H1 (cell line): ENCODE results near the gene CSRNP3. TPM values are rescaled to one million over a fixed set of nuclear protein-coding genes. Genes with fewer than 3 reads are reported as not detected.

Experiments
- CTCF ChIA-PET: fragments of 300-600 bp; sonication (Branson Sonifier 250); formaldehyde crosslinking; loops from one replicate; lab custom pipeline; 2021; ENCODE audit not compliant: partially characterized antibody; lab: Charles Lee
- POLR2A ChIA-PET: fragments of 300-600 bp; sonication (Branson Sonifier 250); formaldehyde crosslinking; loops from one replicate; lab custom pipeline; 2021; ENCODE audit warnings: inconsistent platforms; ENCODE audit not compliant: partially characterized antibody; lab: Charles Lee
- DNase-seq, 2 experiments: peaks; one replicate each; pipeline versions ENCODE4 v3.0.0 to v3.0.0-alpha.2; 2010 to 2022; ENCODE audit warnings: low spot score in 2 of 2, low read depth in 1 of 2, mixed read lengths in 1 of 2
- FAIRE-seq: peaks from 2 replicates; lab custom pipeline; 2011; peaks lifted over from hg19 to GRCh38; lab: Jason Lieb, UNC
- H2AFZ ChIP-seq: 2 replicates; pipeline ENCODE4 v1.8.1; 2012; ENCODE audit warnings: low read length, inconsistent platforms
- H2AK5ac ChIP-seq: 2 replicates; pipeline ENCODE4 v1.6.1; 2013; ENCODE audit warnings: low read depth, low read length
- H2BK120ac ChIP-seq: replicated peaks from 2 replicates; pipeline ENCODE3; 2013; ENCODE audit warnings: low read depth, low read length, inconsistent platforms
- H2BK12ac ChIP-seq: 2 replicates; pipeline ENCODE4 v1.6.1; 2013; ENCODE audit warnings: low read depth, low read length
- H2BK15ac ChIP-seq: 2 replicates; pipeline ENCODE4 v1.6.1; 2013; ENCODE audit warnings: low read length
- H2BK20ac ChIP-seq: 2 replicates; pipeline ENCODE4 v1.6.1; 2013; ENCODE audit warnings: low read length
- H2BK5ac ChIP-seq: 2 replicates; pipeline ENCODE4 v1.6.1; 2013; ENCODE audit warnings: low read depth, low read length
- H3K14ac ChIP-seq: 2 replicates; pipeline ENCODE4 v1.6.1; 2013; ENCODE audit warnings: inconsistent platforms; ENCODE audit not compliant: insufficient read length
- H3K18ac ChIP-seq: 2 replicates; pipeline ENCODE4 v1.6.1; 2013; ENCODE audit warnings: low read length; ENCODE audit errors: extremely low read depth
- H3K23ac ChIP-seq: 2 replicates; pipeline ENCODE4 v1.6.1; 2013; ENCODE audit warnings: inconsistent platforms; ENCODE audit not compliant: insufficient read length
- H3K23me2 ChIP-seq: 2 replicates; pipeline ENCODE4 v1.6.1; 2013; ENCODE audit warnings: low read depth, low read length
- H3K27ac ChIP-seq: 2 replicates; pipeline ENCODE4 v1.6.1; 2011; ENCODE audit warnings: low read depth, low read length, inconsistent platforms
- H3K27me3 ChIP-seq, 4 experiments: replicated peaks in 1 of 4; 1 replicate in 1 of 4; 2 replicates in 3 of 4; pipeline versions ENCODE4 v1.6.1 to v1.8.1; 2011 to 2013; ENCODE audit warnings: low read length in 3 of 4, mild to moderate bottlenecking in 3 of 4, inconsistent platforms in 2 of 4, mixed read lengths in 2 of 4, moderate library complexity in 1 of 4; ENCODE audit not compliant: control insufficient read depth in 3 of 4, insufficient read depth in 3 of 4; ENCODE audit errors: extremely low read depth in 1 of 4
- H3K36me3 ChIP-seq, 4 experiments: 2 replicates each; pipeline versions ENCODE4 v1.6.1 to v1.8.1; 2011 to 2013; ENCODE audit warnings: mild to moderate bottlenecking in 4 of 4, low read length in 3 of 4, moderate library complexity in 2 of 4, control low read depth in 1 of 4, inconsistent platforms in 1 of 4; ENCODE audit not compliant: insufficient read depth in 4 of 4, control insufficient read depth in 2 of 4
- H3K4ac ChIP-seq: replicated peaks from 2 replicates; pipeline ENCODE3; 2013; ENCODE audit warnings: low read length, low read depth, mixed read lengths, inconsistent platforms; ENCODE audit not compliant: insufficient read length
- H3K4me1 ChIP-seq, 4 experiments: replicated peaks in 1 of 4; 1 replicate in 1 of 4; 2 replicates in 3 of 4; pipeline versions ENCODE4 v1.6.1 to v1.8.1; 2011 to 2013; ENCODE audit warnings: low read length in 3 of 4, inconsistent platforms in 2 of 4, mixed read lengths in 1 of 4; ENCODE audit not compliant: insufficient read depth in 4 of 4, control insufficient read depth in 3 of 4
- H3K4me2 ChIP-seq, 2 experiments: 2 replicates each; pipeline versions ENCODE4 v1.6.1 to v1.8.1; 2011 to 2013; ENCODE audit warnings: low read depth in 2 of 2, low read length in 2 of 2, control low read depth in 1 of 2, inconsistent platforms in 1 of 2, mild to moderate bottlenecking in 1 of 2; ENCODE audit not compliant: insufficient read depth in 1 of 2
- H3K4me3 ChIP-seq, 4 experiments: fragments of 200-600, 300-600 bp in 1 of 4; sonication (generic), shearing (Covaris generic), sonication (Bioruptor Twin) in 1 of 4; 2 replicates each; pipeline versions ENCODE4 v1.5.1 to v1.8.1; 2011 to 2016; ENCODE audit warnings: low read length in 4 of 4, low read depth in 3 of 4, control low read depth in 2 of 4, inconsistent platforms in 2 of 4, mild to moderate bottlenecking in 2 of 4, mixed read lengths in 1 of 4, moderate library complexity in 1 of 4; ENCODE audit not compliant: insufficient read depth in 2 of 4; ENCODE audit errors: extremely low read depth in 1 of 4
- H3K56ac ChIP-seq: replicated peaks from 2 replicates; pipeline ENCODE3; 2013; ENCODE audit warnings: low read depth, mild to moderate bottlenecking, mixed read lengths, low read length, inconsistent platforms; ENCODE audit not compliant: insufficient read length
- H3K79me1 ChIP-seq: 2 replicates; pipeline ENCODE4 v1.6.1; 2013; ENCODE audit warnings: low read depth, low read length, control low read depth
- H3K79me2 ChIP-seq, 2 experiments: 2 replicates each; pipeline versions ENCODE4 v1.6.1 to v1.8.1; 2012 to 2013; ENCODE audit warnings: low read length in 2 of 2, mild to moderate bottlenecking in 2 of 2, inconsistent platforms in 1 of 2; ENCODE audit not compliant: insufficient read depth in 2 of 2, control insufficient read depth in 1 of 2
- H3K9ac ChIP-seq, 4 experiments: replicated peaks in 1 of 4; 1 replicate in 1 of 4; 2 replicates in 3 of 4; pipeline versions ENCODE4 v1.6.1 to v1.8.1; 2011 to 2013; ENCODE audit warnings: low read depth in 3 of 4, low read length in 3 of 4, control low read depth in 2 of 4, mild to moderate bottlenecking in 2 of 4, moderate library complexity in 2 of 4, inconsistent platforms in 1 of 4; ENCODE audit errors: extremely low read depth in 1 of 4
- H3K9me3 ChIP-seq, 2 experiments: 2 replicates each; pipeline versions ENCODE4 v1.6.1 to v1.8.1; 2012 to 2013; ENCODE audit warnings: mild to moderate bottlenecking in 2 of 2, moderate library complexity in 2 of 2, control low read depth in 1 of 2, inconsistent platforms in 1 of 2, low read depth in 1 of 2, low read length in 1 of 2, mixed read lengths in 1 of 2; ENCODE audit not compliant: insufficient read depth in 2 of 2
- H4K20me1 ChIP-seq, 2 experiments: replicated peaks in 1 of 2; 2 replicates each; pipeline versions ENCODE3 to v1.8.1; 2011 to 2013; ENCODE audit warnings: inconsistent platforms in 2 of 2, low read length in 2 of 2, mild to moderate bottlenecking in 1 of 2; ENCODE audit not compliant: insufficient read depth in 2 of 2, control insufficient read depth in 1 of 2
- H4K5ac ChIP-seq: 2 replicates; pipeline ENCODE4 v1.6.1; 2013; ENCODE audit warnings: low read length, low read depth, mixed read lengths, inconsistent platforms; ENCODE audit not compliant: insufficient read length
- H4K8ac ChIP-seq: 2 replicates; pipeline ENCODE4 v1.8.0; 2013; ENCODE audit warnings: mild to moderate bottlenecking, moderate library complexity, low read length, inconsistent platforms; ENCODE audit not compliant: insufficient read depth; ENCODE audit errors: extremely low read depth
- H4K91ac ChIP-seq: replicated peaks from 2 replicates; pipeline ENCODE3; 2013; ENCODE audit warnings: low read length, mixed read lengths, inconsistent platforms; ENCODE audit not compliant: insufficient read length
- E2F6 ChIP-seq: IDR thresholded peaks from 2 replicates; pipeline ENCODE4 v1.6.1; 2012; ENCODE audit warnings: inconsistent platforms
- EGR1 ChIP-seq: IDR thresholded peaks from 2 replicates; pipeline ENCODE4 v1.6.1; 2011; ENCODE audit warnings: low read depth, low read length, borderline replicate concordance
- EP300 ChIP-seq, 2 experiments: IDR thresholded peaks; 1 replicate in 1 of 2; 2 replicates in 1 of 2; pipeline ENCODE4 v1.6.1; 2011 to 2012; ENCODE audit warnings: low read depth in 2 of 2, low read length in 2 of 2, mild to moderate bottlenecking in 2 of 2, borderline replicate concordance in 1 of 2, inconsistent platforms in 1 of 2, moderate library complexity in 1 of 2
- GABPA ChIP-seq: IDR thresholded peaks from 2 replicates; pipeline ENCODE4 v1.6.1; 2011; ENCODE audit warnings: mild to moderate bottlenecking, low read length, moderate library complexity, borderline replicate concordance; ENCODE audit not compliant: insufficient read depth
- POLR2A ChIP-seq, 2 experiments: IDR thresholded peaks; 1 replicate in 1 of 2; 2 replicates in 1 of 2; pipeline ENCODE4 v1.6.1; 2011; ENCODE audit warnings: low read depth in 2 of 2, low read length in 2 of 2, mild to moderate bottlenecking in 2 of 2; ENCODE audit errors: control extremely low read depth in 1 of 2
- TAF1 ChIP-seq: IDR thresholded peaks from 2 replicates; pipeline ENCODE4 v1.6.1; 2011; ENCODE audit warnings: mild to moderate bottlenecking, low read depth, low read length
- TAF7 ChIP-seq: optimal IDR thresholded peaks from 2 replicates; pipeline ENCODE3; 2011; ENCODE audit warnings: low read depth, mild to moderate bottlenecking, inconsistent platforms, low read length, moderate library complexity, borderline replicate concordance
- YY1 ChIP-seq: IDR thresholded peaks from 2 replicates; pipeline ENCODE4 v1.6.1; 2011; ENCODE audit warnings: low read depth, mild to moderate bottlenecking, low read length
- WGBS, 2 experiments: shearing (Covaris generic) in 1 of 2; methylation state at CpG; one replicate each; pipeline versions ENCODE4 v1.1.6 to v1.1.7; 2013 to 2015; ENCODE audit warnings: low lambda C conversion rate in 2 of 2, mixed read lengths in 2 of 2, inconsistent platforms in 1 of 2, low coverage in 1 of 2, missing lambda C conversion rate in 1 of 2; ENCODE audit not compliant: insufficient replicate concordance in 2 of 2, insufficient coverage in 1 of 2, insufficient read length in 1 of 2; ENCODE audit errors: extremely low coverage in 1 of 2, missing lambda C conversion rate in 1 of 2; 5-methylcytosine and 5-hydroxymethylcytosine counted together
- polyA plus RNA-seq, 7 experiments: library from polyadenylated mRNA; depleted of rRNA in 3 of 7; stranded (reverse) in 5 of 7; unstranded in 2 of 7; fragments of >200 nt in 5 of 7; fragments of 200-250 nt in 2 of 7; gene quantifications; 1 replicate in 5 of 7; 2 replicates in 1 of 7; 4 replicates in 1 of 7; pipeline versions ENCODE4 v1.2.1 to v1.2.3, GENCODE V29; 2011 to 2013; ENCODE audit warnings: missing spikeins in 2 of 7, mixed read lengths in 2 of 7
- total RNA-seq: library from RNA; stranded (reverse); fragmentation: NEBNext Ultra II Directional; extraction: Animal tissue kit (Norgen Biotek cat#: 25700); gene quantifications from 2 replicates; pipeline ENCODE4 v1.2.1, GENCODE V29; 2021

CSRNP3 gene
- total and polyA plus RNA-seq, 2 of the 8 experiments (the other 6 are each of a cell fraction or from before 2014, with no cell fraction given), result 1.3 to 6.5 TPM

GRCh38 chr2:165575044-165575615, 105.6 kb downstream of the CSRNP3 start:
- Histone ChIP-seq H3K4me1 (peaks cover 0 to 5% (median 1%) of the 10 kb centered on the region in 4 experiments; a peak in 4 of 7 replicates), H2AFZ (no peak overlapping the region), H3K14ac (no peak overlapping the region), H3K27me3 (no peaks in the 10 kb centered on the region), H4K91ac (no peak overlapping the region), H2AK5ac (no peak overlapping the region), H4K5ac (no peak overlapping the region), H4K8ac (no peak overlapping the region), H3K23me2 (peaks cover 2% of the 10 kb centered on the region; the same call in 1 of the 2 replicates), H3K9ac (no peak overlapping the region), H3K23ac (no peak overlapping the region), H3K79me1 (no peaks in the 10 kb centered on the region), H2BK15ac (no peak overlapping the region), H3K36me3 (no peaks in the 10 kb centered on the region), H3K4ac (no peak overlapping the region), H3K4me3 (no peak overlapping the region), H3K79me2 (no peaks in the 10 kb centered on the region), H4K20me1 (no peaks in the 10 kb centered on the region), H3K27ac (no peak overlapping the region), H2BK5ac (no peak overlapping the region), H3K18ac (no peak overlapping the region), H3K4me2 (no peak overlapping the region)
- FAIRE-seq, result no peak
- WGBS, 2 experiments, result 82% methylated on average over 2 of the region's 2 CpGs; no CpG with 5 or more reads in 1 of the 2 experiments
- CTCF ChIA-PET, result interaction anchor here (0.7 to 1.5 kb wide), 4 partner anchors 12 to 336 kb away, joined by 3 to 5 read pairs (median 3); partner anchors contain the start of gene SCN2A
- POLR2A ChIA-PET, result no interaction called here
- no peak for TF ChIP-seq POLR2A (IDR thresholded peaks at IDR 0.05; ENCODE audit: control extremely low read depth in 1 of 2, low read depth in 2 of 2, low read length in 2 of 2)
- no peak for TF ChIP-seq TAF7
- no peak for TF ChIP-seq YY1
- no peak for TF ChIP-seq E2F6
- TF ChIP-seq EP300 (IDR thresholded peaks at IDR 0.05; ENCODE audit: borderline replicate concordance in 1 of 2, low read depth in 2 of 2, low read length in 2 of 2), result no peak
- TF ChIP-seq EGR1, result no peak
- no peak for TF ChIP-seq GABPA
- TF ChIP-seq TAF1, result no peak
- TF ChIP-seq, all 59 proteins: peak for 0
- H3K56ac ChIP-seq, result no peak overlapping the region
- H2BK12ac ChIP-seq, result no peak overlapping the region
- no peaks in the 10 kb centered on the region for H3K9me3 ChIP-seq
- no peak for DNase-seq
- no peak overlapping the region for H2BK120ac ChIP-seq
- no peak overlapping the region for H2BK20ac ChIP-seq
